DND-41 (cell line): ENCODE measurements around the gene RHBDD1.

Experiments used
- ATAC-seq: fragments of 200-7000 bp; cut with Tn5 transposase; 3 replicates; pipeline ENCODE4 v1.9.1; 2021; ENCODE audit warnings: low read depth; ENCODE audit not compliant: insufficient read depth
- DNase-seq: peaks from one replicate; pipeline ENCODE4 v3.0.0-alpha.2; 2020
- H2AFZ ChIP-seq: 2 replicates; pipeline ENCODE4 v1.6.0; 2012; ENCODE audit warnings: low read depth, low read length
- H3K27ac ChIP-seq: 2 replicates; pipeline ENCODE4 v1.5.1; 2012; ENCODE audit warnings: low read length, inconsistent platforms
- H3K27me3 ChIP-seq: fragments of 200-600 bp; sonication (generic); 2 replicates; pipeline ENCODE4 v1.6.0; 2012; ENCODE audit warnings: low read length, mild to moderate bottlenecking, inconsistent platforms; ENCODE audit not compliant: insufficient read depth, poor library complexity
- H3K36me3 ChIP-seq: 2 replicates; pipeline ENCODE4 v1.5.1; 2012; ENCODE audit warnings: low read length, inconsistent platforms; ENCODE audit not compliant: insufficient read depth
- H3K4me1 ChIP-seq: 2 replicates; pipeline ENCODE4 v1.5.1; 2012; ENCODE audit warnings: mild to moderate bottlenecking, low read length; ENCODE audit not compliant: insufficient read depth
- H3K4me2 ChIP-seq: 2 replicates; pipeline ENCODE4 v1.6.0; 2012; ENCODE audit warnings: mild to moderate bottlenecking, moderate library complexity, low read length, inconsistent platforms; ENCODE audit not compliant: insufficient read depth
- H3K4me3 ChIP-seq, 2 experiments: fragments of 200-600 bp in 1 of 2; shearing (Covaris generic) in 1 of 2; 2 replicates each; pipeline ENCODE4 v1.5.1; 2012 to 2016; ENCODE audit warnings: inconsistent platforms in 2 of 2, low read length in 2 of 2, mild to moderate bottlenecking in 2 of 2, low read depth in 1 of 2, moderate library complexity in 1 of 2
- H3K79me2 ChIP-seq: 2 replicates; pipeline ENCODE4 v1.6.0; 2012; ENCODE audit warnings: low read length, inconsistent platforms; ENCODE audit not compliant: insufficient read depth
- H3K9ac ChIP-seq: 2 replicates; pipeline ENCODE4 v1.6.0; 2012; ENCODE audit warnings: low read depth, mild to moderate bottlenecking, inconsistent platforms, low read length, moderate library complexity
- H3K9me3 ChIP-seq: 2 replicates; pipeline ENCODE4 v1.5.1; 2012; ENCODE audit warnings: low read length, moderate library complexity, mild to moderate bottlenecking, inconsistent platforms; ENCODE audit not compliant: insufficient read depth, severe bottlenecking
- H4K20me1 ChIP-seq: 2 replicates; pipeline ENCODE4 v1.6.0; 2012; ENCODE audit warnings: low read length; ENCODE audit not compliant: insufficient read depth
- EZH2 ChIP-seq: IDR thresholded peaks from 3 replicates; pipeline ENCODE4 v1.6.1; 2012; ENCODE audit warnings: borderline replicate concordance, low read depth, mild to moderate bottlenecking, moderate library complexity, low read length, inconsistent platforms; ENCODE audit not compliant: severe bottlenecking
- TF ChIP-seq, protein P1 (sequence below): IDR thresholded peaks from 2 replicates; pipeline ENCODE4 v1.5.1; 2012; ENCODE audit warnings: borderline replicate concordance, low read length, moderate library complexity, mild to moderate bottlenecking; ENCODE audit not compliant: poor library complexity, severe bottlenecking; ENCODE audit errors: extremely low read depth

Gene RHBDD1

DNA sequence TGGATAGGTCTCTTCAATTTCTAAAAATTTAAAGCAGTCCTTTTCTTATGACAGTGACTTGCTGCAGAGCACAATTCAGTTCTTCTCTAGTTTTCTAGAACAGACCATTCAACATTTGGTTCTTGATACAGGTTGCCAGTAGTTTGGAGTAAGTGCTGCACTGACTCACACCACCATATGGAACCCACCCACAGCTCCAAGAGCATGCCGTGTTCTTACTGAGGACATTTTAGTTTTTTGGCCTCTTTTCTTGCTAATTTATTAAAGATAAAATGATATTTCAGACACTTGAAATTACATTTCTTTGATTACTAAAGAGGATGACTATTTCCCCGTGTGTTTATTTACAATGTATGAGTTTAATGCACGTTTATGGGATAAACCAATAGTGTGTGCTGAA, 208.1 kb downstream of the RHBDD1 start:
- ATAC-seq (no peak), DNase-seq (no peak)
- Histone ChIP-seq H2AFZ (no peak overlapping the region), H3K4me3 (no peak overlapping the region), H3K9me3 (no peaks in the 10 kb centered on the region), H4K20me1 (no peaks in the 10 kb centered on the region), H3K4me1 (no peaks in the 10 kb centered on the region), H3K79me2 (no peaks in the 10 kb centered on the region), H3K4me2 (no peak overlapping the region), H3K36me3 (no peaks in the 10 kb centered on the region), H3K27me3 (peaks cover 10% of the 10 kb centered on the region), H3K9ac (no peak overlapping the region), H3K27ac (no peak overlapping the region)
- TF ChIP-seq, protein P1, sequence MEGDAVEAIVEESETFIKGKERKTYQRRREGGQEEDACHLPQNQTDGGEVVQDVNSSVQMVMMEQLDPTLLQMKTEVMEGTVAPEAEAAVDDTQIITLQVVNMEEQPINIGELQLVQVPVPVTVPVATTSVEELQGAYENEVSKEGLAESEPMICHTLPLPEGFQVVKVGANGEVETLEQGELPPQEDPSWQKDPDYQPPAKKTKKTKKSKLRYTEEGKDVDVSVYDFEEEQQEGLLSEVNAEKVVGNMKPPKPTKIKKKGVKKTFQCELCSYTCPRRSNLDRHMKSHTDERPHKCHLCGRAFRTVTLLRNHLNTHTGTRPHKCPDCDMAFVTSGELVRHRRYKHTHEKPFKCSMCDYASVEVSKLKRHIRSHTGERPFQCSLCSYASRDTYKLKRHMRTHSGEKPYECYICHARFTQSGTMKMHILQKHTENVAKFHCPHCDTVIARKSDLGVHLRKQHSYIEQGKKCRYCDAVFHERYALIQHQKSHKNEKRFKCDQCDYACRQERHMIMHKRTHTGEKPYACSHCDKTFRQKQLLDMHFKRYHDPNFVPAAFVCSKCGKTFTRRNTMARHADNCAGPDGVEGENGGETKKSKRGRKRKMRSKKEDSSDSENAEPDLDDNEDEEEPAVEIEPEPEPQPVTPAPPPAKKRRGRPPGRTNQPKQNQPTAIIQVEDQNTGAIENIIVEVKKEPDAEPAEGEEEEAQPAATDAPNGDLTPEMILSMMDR: no peak
- no peak for TF ChIP-seq EZH2
